GM19324 (cell line): ENCODE data around the gene CACNA2D4.

Experiments used
- ATAC-seq: cut with Tn5 transposase; IDR thresholded peaks from one replicate; pipeline ENCODE4 v1.9.1; 2021; ENCODE audit warnings: mild to moderate bottlenecking, moderate library complexity; ENCODE audit not compliant: unreplicated experiment, low FRiP score

Gene CACNA2D4

DNA sequence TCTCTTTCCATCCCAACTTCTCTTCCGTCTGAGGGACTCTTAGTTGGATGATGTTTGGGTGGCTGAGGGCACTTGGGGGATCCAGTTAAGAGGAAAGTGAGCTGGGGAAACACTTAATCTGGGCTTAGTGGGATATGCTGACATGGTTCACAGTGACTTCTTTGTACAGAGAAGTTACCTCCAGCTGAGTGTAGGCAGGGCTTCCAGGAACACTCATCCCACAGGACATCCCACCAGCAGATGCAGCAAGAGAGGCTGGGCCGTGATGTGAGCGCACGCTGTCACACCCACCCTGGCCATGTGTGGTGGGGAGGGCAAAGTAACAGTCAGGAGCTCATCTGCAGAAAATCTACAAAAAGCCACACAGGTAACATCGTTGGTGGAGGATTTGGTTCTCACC is 832 bp upstream of the CACNA2D4 start:
- no peak for ATAC-seq

DNA sequence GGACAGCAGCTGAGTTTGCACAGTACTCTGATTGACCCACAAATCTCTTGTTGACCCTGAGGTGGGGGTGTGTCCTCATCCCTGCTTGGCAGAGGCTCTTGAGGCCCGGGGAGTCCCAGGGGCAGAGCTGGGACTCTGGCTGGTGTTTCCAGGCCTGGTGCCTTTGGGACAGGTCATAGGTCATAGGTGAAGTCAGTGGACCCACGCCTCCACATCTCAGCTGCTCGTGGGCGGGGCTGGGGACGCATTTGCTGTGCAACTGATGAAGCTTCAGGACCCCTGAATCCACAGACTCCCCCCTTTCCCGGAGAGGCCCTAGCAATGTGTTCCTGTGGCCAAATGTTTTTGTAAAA is 408 bp upstream of the CACNA2D4 start:
- no peak for ATAC-seq

- no peak for ATAC-seq
These were observed 1.0 kb downstream of the CACNA2D4 start for GRCh38 chr12:1917172-1918070.

DNA sequence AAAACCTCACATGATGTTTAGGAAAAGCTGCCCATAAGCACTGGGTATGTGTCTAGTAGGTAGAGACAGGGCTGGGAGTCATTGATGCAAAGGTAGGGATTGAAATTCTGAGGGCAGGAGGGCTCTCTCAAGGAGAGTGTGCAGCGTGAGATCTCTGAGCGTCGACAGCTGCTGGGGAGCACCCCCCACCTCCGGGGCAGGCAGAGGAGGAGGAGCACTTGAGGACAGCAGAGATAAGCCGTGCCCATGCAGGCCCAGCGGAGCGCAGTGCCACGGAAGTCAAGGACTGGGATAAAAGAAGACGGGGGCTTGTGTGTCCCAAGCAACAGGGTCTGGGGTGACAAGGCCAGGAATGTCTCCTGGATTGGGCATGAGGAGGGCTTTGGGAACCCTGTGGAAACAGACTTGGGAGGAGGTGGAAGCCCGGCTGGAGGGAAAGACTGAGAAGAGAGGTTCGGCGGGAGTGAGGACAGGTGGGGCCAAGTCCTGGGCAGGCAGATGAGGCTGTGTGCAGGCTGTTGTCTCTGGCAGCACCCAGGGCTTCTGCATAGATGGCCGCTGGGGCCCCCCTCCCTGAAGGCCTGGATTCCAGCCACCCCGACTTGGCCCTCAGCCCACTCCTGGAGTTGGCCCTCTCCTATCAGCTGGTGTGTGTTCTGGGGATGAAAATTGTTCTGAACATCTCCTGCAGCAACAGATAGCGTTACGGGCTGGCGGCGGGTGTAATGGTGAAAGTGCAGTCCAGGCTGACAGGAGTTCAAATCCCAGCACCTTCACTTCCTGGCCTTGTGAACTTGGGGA is 1.9 kb downstream of the CACNA2D4 start:
- no peak for ATAC-seq

- no peak for ATAC-seq
These were observed 3.1 kb downstream of the CACNA2D4 start for GRCh38 chr12:1915082-1915968.

GRCh38 chr12:1914114-1914911 is 4.1 kb downstream of the CACNA2D4 start:
- no peak for ATAC-seq

DNA sequence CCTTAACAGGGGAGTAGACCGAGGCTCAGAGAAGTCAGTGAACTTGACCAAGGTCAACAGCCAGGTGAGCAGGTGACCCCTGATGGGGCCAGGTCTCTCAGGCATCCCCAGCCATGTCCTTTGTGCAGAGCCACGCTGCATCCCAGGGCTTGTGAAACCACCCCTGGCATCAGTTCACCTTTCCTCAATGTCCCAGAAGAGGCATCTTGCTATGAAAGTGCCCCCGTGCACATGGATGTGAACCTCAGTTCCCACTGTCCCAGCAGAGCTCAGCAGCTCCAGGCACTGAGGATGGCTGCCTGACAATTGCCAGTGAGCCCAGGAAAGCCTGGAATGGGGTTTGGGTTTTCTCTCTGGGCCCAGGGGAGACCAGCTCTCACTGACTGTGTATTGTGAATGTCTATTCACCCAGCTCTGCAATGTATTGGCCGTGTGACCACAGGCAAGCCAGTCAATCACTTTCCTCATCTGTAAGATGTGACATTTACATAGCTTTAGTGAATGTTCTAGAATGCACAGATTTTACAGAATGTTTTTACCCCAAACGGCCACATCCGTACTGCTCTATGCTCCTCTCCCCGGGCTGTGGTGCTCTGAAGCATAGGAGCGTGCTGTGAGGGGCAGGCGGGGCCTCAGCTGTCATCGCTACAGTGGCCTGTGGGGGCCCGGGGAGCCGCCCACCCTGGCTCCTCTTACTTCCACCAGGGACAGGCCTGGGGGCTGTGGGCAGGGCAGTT is 4.9 kb downstream of the CACNA2D4 start:
- ATAC-seq = no peak

- no peak for ATAC-seq
These were observed 5.7 kb downstream of the CACNA2D4 start for GRCh38 chr12:1912580-1913376.

- no peak for ATAC-seq
These were observed 6.6 kb downstream of the CACNA2D4 start for GRCh38 chr12:1911598-1912575.

DNA sequence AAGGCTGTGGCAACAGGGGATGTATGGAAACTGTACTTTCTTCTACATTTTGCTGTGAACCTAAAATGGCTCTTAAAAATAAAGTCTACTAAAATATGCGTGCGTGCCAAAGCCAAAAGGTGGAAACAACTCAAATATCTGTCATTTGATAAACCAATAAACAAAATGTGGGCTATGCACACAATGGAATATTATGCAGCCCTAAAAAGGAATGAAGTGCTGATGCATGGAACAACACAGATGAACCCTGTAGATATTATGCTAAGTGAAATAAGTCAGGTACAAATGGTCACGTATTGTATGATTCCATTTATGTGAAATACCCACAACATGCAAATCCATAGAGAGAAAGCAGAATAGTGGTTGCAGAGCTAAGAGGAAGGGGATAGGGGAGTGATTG is 8.0 kb downstream of the CACNA2D4 start:
- ATAC-seq = no peak

DNA sequence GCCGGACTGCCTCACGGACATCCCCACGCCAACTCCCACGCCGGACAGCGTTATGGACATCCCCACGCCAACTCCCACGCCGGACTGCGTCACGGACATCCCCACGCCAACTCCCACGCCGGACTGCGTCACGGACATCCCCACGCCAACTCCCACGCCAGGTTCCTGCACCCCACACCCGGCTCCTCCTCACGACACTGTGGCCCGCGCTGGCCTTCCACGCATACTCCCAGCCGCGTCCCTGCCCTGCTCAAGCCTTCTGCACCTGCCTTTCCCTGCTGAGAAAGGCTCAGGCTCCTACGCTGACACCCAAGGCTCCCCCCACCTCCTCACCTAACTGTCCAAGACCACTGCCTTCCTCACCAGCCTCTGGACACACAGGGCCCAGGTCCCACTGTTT is 9.7 kb downstream of the CACNA2D4 start:
- no peak for ATAC-seq

DNA sequence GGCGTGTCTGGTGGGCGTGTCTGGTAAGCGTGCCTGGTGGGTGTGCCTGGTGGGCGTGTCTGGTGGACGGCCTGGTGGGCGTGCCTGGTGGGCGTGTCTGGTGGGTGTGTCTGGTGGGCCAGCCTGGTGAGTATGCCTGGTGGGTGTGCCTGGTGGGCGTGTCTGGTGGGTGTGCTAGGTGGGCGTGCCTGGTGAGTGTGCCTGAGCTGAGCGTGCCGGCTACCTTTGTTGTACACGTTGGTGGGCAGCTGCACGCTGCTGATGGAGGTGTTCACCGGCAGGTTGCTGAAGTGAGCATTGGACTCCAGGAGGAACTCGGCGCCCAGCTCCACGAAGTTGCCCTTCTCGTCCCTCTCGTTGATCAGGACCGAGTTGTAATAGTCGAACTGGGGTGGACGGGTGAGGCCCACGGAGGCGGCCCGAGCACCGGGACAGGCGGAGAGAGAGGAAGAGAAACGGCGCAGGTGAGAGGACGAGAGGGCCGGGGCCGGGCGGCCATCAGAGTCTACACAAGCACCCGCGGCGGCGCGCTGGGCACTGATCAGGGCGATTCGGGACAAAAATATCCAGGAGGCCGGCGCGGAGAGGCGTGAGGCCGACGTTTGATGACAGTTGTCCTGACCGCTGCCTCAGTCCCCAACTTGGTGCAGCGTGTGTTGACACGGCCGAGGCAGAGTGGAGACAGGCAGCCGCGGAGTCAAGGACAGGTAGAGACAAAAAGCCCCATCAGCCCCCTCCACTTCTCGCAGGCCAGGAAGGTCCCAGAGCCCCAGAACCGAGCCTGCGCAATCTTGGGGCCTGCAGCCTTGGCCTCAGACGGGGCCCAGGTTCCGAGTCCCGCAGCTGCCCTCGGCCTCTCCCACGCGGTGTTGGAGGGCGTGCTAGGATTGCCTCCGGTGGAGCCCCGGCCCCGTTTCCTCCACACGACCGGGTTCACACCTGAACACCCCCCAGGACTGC is 10.5 kb downstream of the CACNA2D4 start:
- ATAC-seq = no peak

- ATAC-seq = no peak
These were observed 11.9 kb downstream of the CACNA2D4 start for GRCh38 chr12:1906579-1906978.

DNA sequence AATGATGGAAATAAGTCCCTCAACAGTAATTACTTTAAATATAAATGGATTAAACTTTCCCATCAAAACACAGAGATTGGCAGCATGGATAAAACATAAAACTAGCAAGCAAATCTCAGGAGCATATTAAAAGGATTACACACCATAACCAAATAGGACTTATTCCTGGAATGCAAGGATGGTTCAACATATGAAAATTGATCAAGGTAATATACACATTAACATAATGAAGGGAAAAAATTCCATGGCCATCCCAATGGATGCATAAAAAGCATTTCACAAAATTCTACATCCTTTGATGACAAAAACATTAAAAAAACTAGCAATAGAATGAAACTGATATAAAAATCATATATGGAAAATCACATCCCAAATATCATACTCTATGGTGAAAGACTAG is 13.6 kb downstream of the CACNA2D4 start:
- no peak for ATAC-seq

DNA sequence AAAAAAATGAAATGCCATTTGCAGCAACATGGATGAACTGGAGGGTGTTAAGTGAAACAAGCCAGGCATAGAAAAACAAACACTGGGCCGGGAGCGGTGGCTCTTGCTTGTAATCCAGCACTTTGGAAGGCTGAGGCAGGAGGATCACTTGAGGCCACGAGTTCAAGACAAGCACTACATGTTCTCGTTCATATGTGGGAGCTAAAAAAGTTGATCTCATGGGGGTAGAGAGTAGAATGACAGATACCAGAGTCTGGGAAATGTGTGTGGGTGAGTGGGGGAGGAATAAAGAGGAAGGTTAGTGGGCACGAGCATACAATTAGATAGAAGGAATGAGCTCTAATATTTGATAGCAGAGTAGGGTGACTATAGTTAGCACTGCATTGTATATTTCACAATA is 21.5 kb downstream of the CACNA2D4 start:
- no peak for ATAC-seq

- ATAC-seq = no peak
These were observed 27.6 kb downstream of the CACNA2D4 start for GRCh38 chr12:1890810-1891209.
